Measurements from ENCODE around the gene ZNF276. TPM values are rescaled to one million over a fixed set of nuclear protein-coding genes. Genes with fewer than 3 reads are reported as not detected.
"Not testable (repeated sequence)": the region's sequence is repeated elsewhere in the genome, so short reads cannot be mapped to it uniquely, and the experiment has no call there.

ZNF276 gene
- total RNA-seq, 1 experiment from 2014 or later, result 30.1 TPM

GRCh38 chr16:89779909-89780305 lies 58.6 kb downstream of the ZNF276 start:
- no peaks in the 10 kb centered on the region for H3K4me1 ChIP-seq (ENCODE audit: insufficient read depth, low read length)
- no peaks in the 10 kb centered on the region for H3K9me3 ChIP-seq (ENCODE audit: low read length)
- peaks cover 13% of the 10 kb centered on the region; the same call in 1 of the 2 replicates for H3K36me3 ChIP-seq (ENCODE audit: low read depth, low read length)
- no peaks in the 10 kb centered on the region for H3K27me3 ChIP-seq (ENCODE audit: low read length)
- no peak overlapping the region for H3K4me3 ChIP-seq (ENCODE audit: low read length)
- BruUV-seq (replicated peaks), result no TSS peak
- no peaks in the 10 kb centered on the region for H3K9me2 ChIP-seq (replicated peaks; ENCODE audit: low read length)
- H3K27ac ChIP-seq (ENCODE audit: low read length), result no peak overlapping the region
- CTCF ChIA-PET, result interaction anchor here (0.7 kb wide), 1 partner anchor 74 kb away, joined by 7 read pairs; no protein-coding TSS in a partner anchor
- POLR2A ChIA-PET (ENCODE audit: unreplicated experiment), result no interaction called here
- no peak overlapping the region for H3K4me2 ChIP-seq (ENCODE audit: low read length)
- H4K20me1 ChIP-seq (ENCODE audit: low read length), result no peaks in the 10 kb centered on the region
- no peaks in the 10 kb centered on the region for H3K79me2 ChIP-seq (ENCODE audit: low read length)
- no peak overlapping the region for H3K9ac ChIP-seq (ENCODE audit: low read length)
- DNase-seq (no peak), ATAC-seq (no peak)
- no peak overlapping the region for H2AFZ ChIP-seq (ENCODE audit: low read length)
- TF ChIP-seq EZH2phosphoT487 (IDR thresholded peaks at IDR 0.05; ENCODE audit: borderline replicate concordance, low read length), result no peak
- no peak for TF ChIP-seq EZH2 (IDR thresholded peaks at IDR 0.05; ENCODE audit: low read length, unreplicated experiment)
- TF ChIP-seq CTCF (conservative IDR thresholded peaks at IDR 0.05; ENCODE audit: low read depth, low read length), result no peak
- intact Hi-C loops (cut with micrococcal nuclease), result no loop called here
- H3F3A ChIP-seq (ENCODE audit: low read length, unreplicated experiment), result no peaks in the 10 kb centered on the region

DNA sequence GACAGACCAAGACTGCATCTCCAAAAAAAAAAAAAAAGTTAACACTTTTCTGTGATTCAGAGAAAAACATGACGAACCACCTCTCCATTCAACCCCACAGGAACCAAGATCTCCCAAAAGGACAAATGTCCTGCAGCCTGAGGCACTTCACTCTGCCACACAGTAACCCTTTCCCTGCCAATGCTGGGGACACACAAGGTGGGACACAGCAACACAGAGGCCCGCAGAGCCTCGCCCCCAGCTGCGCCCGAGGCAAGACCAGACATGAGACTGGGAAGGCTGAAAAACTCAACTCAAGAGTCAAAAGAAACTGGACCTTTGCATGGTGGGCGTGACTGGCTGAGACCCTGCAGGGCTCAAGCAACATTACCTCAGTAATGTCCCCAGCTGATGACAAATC lies 61.2 kb downstream of the ZNF276 start:
- TF ChIP-seq EZH2 (IDR thresholded peaks at IDR 0.05; ENCODE audit: low read length, unreplicated experiment) (no peak), EZH2phosphoT487 (IDR thresholded peaks at IDR 0.05; ENCODE audit: borderline replicate concordance, low read length) (no peak), CTCF (conservative IDR thresholded peaks at IDR 0.05; ENCODE audit: low read depth, low read length) (no peak)
- Histone ChIP-seq H3K27ac (ENCODE audit: low read length) (no peak overlapping the region), H3K4me1 (ENCODE audit: insufficient read depth, low read length) (no peaks in the 10 kb centered on the region), H3K27me3 (ENCODE audit: low read length) (no peaks in the 10 kb centered on the region), H4K20me1 (ENCODE audit: low read length) (no peaks in the 10 kb centered on the region), H3K36me3 (ENCODE audit: low read depth, low read length) (peaks cover 8% of the 10 kb centered on the region; the same call in 1 of the 2 replicates), H2AFZ (ENCODE audit: low read length) (no peak overlapping the region), H3K9me3 (ENCODE audit: low read length) (no peaks in the 10 kb centered on the region), H3K79me2 (ENCODE audit: low read length) (no peaks in the 10 kb centered on the region), H3K4me3 (ENCODE audit: low read length) (no peak overlapping the region), H3K9ac (ENCODE audit: low read length) (no peak overlapping the region), H3F3A (ENCODE audit: low read length, unreplicated experiment) (no peaks in the 10 kb centered on the region), H3K4me2 (ENCODE audit: low read length) (no peak overlapping the region), H3K9me2 (replicated peaks; ENCODE audit: low read length) (no peaks in the 10 kb centered on the region)
- no peak for ATAC-seq
- POLR2A ChIA-PET (ENCODE audit: unreplicated experiment), result no interaction called here
- BruUV-seq (replicated peaks), result no TSS peak
- DNase-seq, result no peak
- intact Hi-C loops (cut with micrococcal nuclease), result no loop called here
- CTCF ChIA-PET, result no interaction called here

- BruUV-seq (replicated peaks); H3K36me3 ChIP-seq (ENCODE audit: low read depth, low read length); intact Hi-C loops (cut with micrococcal nuclease); H3K27me3 ChIP-seq (ENCODE audit: low read length); H3K27ac ChIP-seq (ENCODE audit: low read length); H4K20me1 ChIP-seq (ENCODE audit: low read length); H3K9ac ChIP-seq (ENCODE audit: low read length); H3K4me1 ChIP-seq (ENCODE audit: insufficient read depth, low read length); H3K79me2 ChIP-seq (ENCODE audit: low read length); ATAC-seq; H3K9me2 ChIP-seq (replicated peaks; ENCODE audit: low read length); H3K4me3 ChIP-seq (ENCODE audit: low read length); H3F3A ChIP-seq (ENCODE audit: low read length, unreplicated experiment); DNase-seq; H3K9me3 ChIP-seq (ENCODE audit: low read length); CTCF ChIA-PET; H3K4me2 ChIP-seq (ENCODE audit: low read length); H2AFZ ChIP-seq (ENCODE audit: low read length); POLR2A ChIA-PET (ENCODE audit: unreplicated experiment): not testable (repeated sequence)
Observed at GRCh38 chr16:89783952-89784351, 62.6 kb downstream of the ZNF276 start.

Measured in PC-3 (cell line).